Osteoblast (primary cell): ENCODE data around the gene TOM1L2. TPM values are rescaled to one million over a fixed set of nuclear protein-coding genes. Genes with fewer than 3 reads are reported as not detected.

ENCODE experiments used
- DNase-seq: peaks from one replicate; pipeline ENCODE4 v3.0.0; 2011; ENCODE audit warnings: low spot score, mixed read lengths; ENCODE audit not compliant: insufficient read length; ENCODE audit errors: missing footprints
- H2AFZ ChIP-seq: 2 replicates; pipeline ENCODE4 v1.6.0; 2011; ENCODE audit warnings: mild to moderate bottlenecking, low read length
- H3K27ac ChIP-seq: 2 replicates; pipeline ENCODE4 v1.5.1; 2011; ENCODE audit warnings: mild to moderate bottlenecking, low read depth, low read length, moderate library complexity
- H3K27me3 ChIP-seq: 2 replicates; pipeline ENCODE4 v1.6.0; 2012; ENCODE audit warnings: mild to moderate bottlenecking, control low read depth, inconsistent platforms, low read length, moderate library complexity; ENCODE audit not compliant: insufficient read depth
- H3K36me3 ChIP-seq: 2 replicates; pipeline ENCODE4 v1.5.1; 2011; ENCODE audit warnings: mild to moderate bottlenecking, low read length, control low read depth, moderate library complexity; ENCODE audit not compliant: insufficient read depth
- H3K4me1 ChIP-seq: 2 replicates; pipeline ENCODE4 v1.5.1; 2011; ENCODE audit warnings: mild to moderate bottlenecking, low read length, control low read depth, moderate library complexity; ENCODE audit not compliant: insufficient read depth
- H3K4me2 ChIP-seq: 2 replicates; pipeline ENCODE4 v1.6.0; 2011; ENCODE audit warnings: mild to moderate bottlenecking, low read length; ENCODE audit not compliant: insufficient read depth
- H3K4me3 ChIP-seq: fragments of 200-600 bp; sonication (generic); 3 replicates; pipeline ENCODE4 v1.5.1; 2012; ENCODE audit warnings: mild to moderate bottlenecking, low read length, inconsistent platforms; ENCODE audit not compliant: insufficient read depth
- H3K79me2 ChIP-seq: 2 replicates; pipeline ENCODE4 v1.6.0; 2012; ENCODE audit warnings: mild to moderate bottlenecking, low read length, control low read depth, inconsistent platforms; ENCODE audit not compliant: insufficient read depth
- H3K9me3 ChIP-seq: 2 replicates; pipeline ENCODE4 v1.5.1; 2011; ENCODE audit warnings: low read depth, low read length, control low read depth
- H4K20me1 ChIP-seq: 2 replicates; pipeline ENCODE4 v1.6.0; 2012; ENCODE audit warnings: mild to moderate bottlenecking, low read length, control low read depth; ENCODE audit not compliant: insufficient read depth
- CTCF ChIP-seq: IDR thresholded peaks from 2 replicates; pipeline ENCODE4 v1.5.1; 2011; ENCODE audit warnings: mild to moderate bottlenecking, low read depth, low read length, moderate library complexity; ENCODE audit errors: extremely low read depth
- total RNA-seq: library from RNA; depleted of rRNA; stranded (reverse); fragments of >200 nt; gene quantifications from 2 replicates; pipeline ENCODE4 v1.2.3, GENCODE V29; 2012

Gene TOM1L2
- total RNA-seq, 1 donor = 38.7 TPM

- Histone ChIP-seq H3K4me1 (peaks cover 13% of the 10 kb centered on the region), H3K36me3 (peaks cover 29% of the 10 kb centered on the region), H4K20me1 (peaks cover 8% of the 10 kb centered on the region), H3K4me2 (no peak overlapping the region), H2AFZ (no peak overlapping the region), H3K79me2 (no peaks in the 10 kb centered on the region), H3K27ac (no peak overlapping the region), H3K27me3 (no peaks in the 10 kb centered on the region), H3K4me3 (no peak overlapping the region), H3K9me3 (no peaks in the 10 kb centered on the region)
- no peak for TF ChIP-seq CTCF
- peak; percentile 39 for DNase-seq
Measured at GRCh38 chr17:17887752-17888304, 84.4 kb downstream of the TOM1L2 start.

GRCh38 chr17:17886726-17887125 is 85.5 kb downstream of the TOM1L2 start:
- Histone ChIP-seq H3K27ac (no peak overlapping the region), H3K36me3 (peaks cover 37% of the 10 kb centered on the region), H3K9me3 (no peaks in the 10 kb centered on the region), H3K4me2 (no peak overlapping the region), H3K79me2 (no peaks in the 10 kb centered on the region), H2AFZ (no peak overlapping the region), H3K27me3 (no peaks in the 10 kb centered on the region), H4K20me1 (peaks cover 13% of the 10 kb centered on the region), H3K4me3 (no peak overlapping the region), H3K4me1 (peaks cover 13% of the 10 kb centered on the region)
- no peak for TF ChIP-seq CTCF
- no peak for DNase-seq

- peaks cover 10% of the 10 kb centered on the region for H4K20me1 ChIP-seq
- no peaks in the 10 kb centered on the region for H3K79me2 ChIP-seq
- H2AFZ ChIP-seq = no peak overlapping the region
- H3K36me3 ChIP-seq = peaks cover 41% of the 10 kb centered on the region
- no peak for TF ChIP-seq CTCF
- H3K9me3 ChIP-seq = no peaks in the 10 kb centered on the region
- H3K4me3 ChIP-seq = no peak overlapping the region
- H3K27me3 ChIP-seq = no peaks in the 10 kb centered on the region
- H3K27ac ChIP-seq = no peak overlapping the region
- no peak overlapping the region for H3K4me2 ChIP-seq
- H3K4me1 ChIP-seq = peaks cover 13% of the 10 kb centered on the region
- DNase-seq = peak; percentile 18
Measured at GRCh38 chr17:17886226-17886625, 86.0 kb downstream of the TOM1L2 start.

GRCh38 chr17:17884391-17885357 is 87.5 kb downstream of the TOM1L2 start:
- peaks cover 9% of the 10 kb centered on the region for H4K20me1 ChIP-seq
- no peaks in the 10 kb centered on the region for H3K9me3 ChIP-seq
- H3K4me1 ChIP-seq = peaks cover 13% of the 10 kb centered on the region
- H3K27me3 ChIP-seq = no peaks in the 10 kb centered on the region
- peaks cover 38% of the 10 kb centered on the region for H3K36me3 ChIP-seq
- no peaks in the 10 kb centered on the region for H3K79me2 ChIP-seq
- no peak overlapping the region for H2AFZ ChIP-seq
- no peak overlapping the region for H3K4me3 ChIP-seq
- H3K27ac ChIP-seq = no peak overlapping the region
- DNase-seq = peak; percentile 68
- no peak overlapping the region for H3K4me2 ChIP-seq
- no peak for TF ChIP-seq CTCF
